GM12872 (cell line): ENCODE data around the gene SLC16A8.

Source experiments
- TF ChIP-seq, protein P1 (sequence below): IDR thresholded peaks from 3 replicates; pipeline ENCODE4 v1.5.1; 2011; ENCODE audit warnings: low read depth, mild to moderate bottlenecking, low read length, moderate library complexity; ENCODE audit not compliant: insufficient read depth

The SLC16A8 gene

DNA sequence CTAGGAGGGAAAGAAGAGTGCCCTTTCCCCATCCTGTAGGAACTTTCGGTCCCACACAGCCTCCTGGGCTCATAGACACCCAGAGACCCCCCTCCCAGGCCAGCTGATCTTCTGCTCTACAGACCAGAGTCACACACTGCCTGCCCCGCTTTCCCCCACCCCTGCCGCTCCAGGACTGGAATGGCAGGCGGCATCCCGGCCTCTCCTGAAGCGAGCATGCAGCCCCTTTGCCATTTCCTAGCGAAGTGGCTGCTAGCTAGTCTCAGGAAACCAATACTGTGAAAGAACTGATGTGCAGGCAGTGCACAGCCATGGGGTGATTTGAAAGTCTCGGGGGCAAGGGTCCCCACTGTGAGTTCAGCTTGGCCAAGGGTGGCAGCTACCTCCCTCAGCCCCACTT is 18.4 kb downstream of the SLC16A8 start:
- TF ChIP-seq, protein P1, sequence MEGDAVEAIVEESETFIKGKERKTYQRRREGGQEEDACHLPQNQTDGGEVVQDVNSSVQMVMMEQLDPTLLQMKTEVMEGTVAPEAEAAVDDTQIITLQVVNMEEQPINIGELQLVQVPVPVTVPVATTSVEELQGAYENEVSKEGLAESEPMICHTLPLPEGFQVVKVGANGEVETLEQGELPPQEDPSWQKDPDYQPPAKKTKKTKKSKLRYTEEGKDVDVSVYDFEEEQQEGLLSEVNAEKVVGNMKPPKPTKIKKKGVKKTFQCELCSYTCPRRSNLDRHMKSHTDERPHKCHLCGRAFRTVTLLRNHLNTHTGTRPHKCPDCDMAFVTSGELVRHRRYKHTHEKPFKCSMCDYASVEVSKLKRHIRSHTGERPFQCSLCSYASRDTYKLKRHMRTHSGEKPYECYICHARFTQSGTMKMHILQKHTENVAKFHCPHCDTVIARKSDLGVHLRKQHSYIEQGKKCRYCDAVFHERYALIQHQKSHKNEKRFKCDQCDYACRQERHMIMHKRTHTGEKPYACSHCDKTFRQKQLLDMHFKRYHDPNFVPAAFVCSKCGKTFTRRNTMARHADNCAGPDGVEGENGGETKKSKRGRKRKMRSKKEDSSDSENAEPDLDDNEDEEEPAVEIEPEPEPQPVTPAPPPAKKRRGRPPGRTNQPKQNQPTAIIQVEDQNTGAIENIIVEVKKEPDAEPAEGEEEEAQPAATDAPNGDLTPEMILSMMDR: no peak

DNA sequence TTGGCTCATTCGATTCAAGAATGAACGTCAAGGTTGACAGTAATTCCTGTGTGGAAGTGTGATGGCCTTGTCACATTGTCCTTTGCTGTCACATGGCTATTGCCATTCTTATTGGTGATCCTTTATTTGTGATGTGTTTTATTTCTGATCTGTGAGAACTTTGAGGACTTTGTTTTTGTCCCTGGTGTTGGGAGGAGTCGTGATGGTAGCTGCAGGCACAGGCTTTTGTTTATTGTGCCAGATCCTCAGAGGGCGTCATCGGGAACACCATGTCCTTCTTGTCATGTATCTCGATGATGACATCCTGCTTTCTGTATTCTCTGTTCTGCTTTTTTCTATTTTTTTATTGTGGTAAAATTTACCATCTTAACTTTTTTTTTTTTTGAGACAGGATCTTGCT is 21.2 kb downstream of the SLC16A8 start:
- TF ChIP-seq, protein P1: no peak

DNA sequence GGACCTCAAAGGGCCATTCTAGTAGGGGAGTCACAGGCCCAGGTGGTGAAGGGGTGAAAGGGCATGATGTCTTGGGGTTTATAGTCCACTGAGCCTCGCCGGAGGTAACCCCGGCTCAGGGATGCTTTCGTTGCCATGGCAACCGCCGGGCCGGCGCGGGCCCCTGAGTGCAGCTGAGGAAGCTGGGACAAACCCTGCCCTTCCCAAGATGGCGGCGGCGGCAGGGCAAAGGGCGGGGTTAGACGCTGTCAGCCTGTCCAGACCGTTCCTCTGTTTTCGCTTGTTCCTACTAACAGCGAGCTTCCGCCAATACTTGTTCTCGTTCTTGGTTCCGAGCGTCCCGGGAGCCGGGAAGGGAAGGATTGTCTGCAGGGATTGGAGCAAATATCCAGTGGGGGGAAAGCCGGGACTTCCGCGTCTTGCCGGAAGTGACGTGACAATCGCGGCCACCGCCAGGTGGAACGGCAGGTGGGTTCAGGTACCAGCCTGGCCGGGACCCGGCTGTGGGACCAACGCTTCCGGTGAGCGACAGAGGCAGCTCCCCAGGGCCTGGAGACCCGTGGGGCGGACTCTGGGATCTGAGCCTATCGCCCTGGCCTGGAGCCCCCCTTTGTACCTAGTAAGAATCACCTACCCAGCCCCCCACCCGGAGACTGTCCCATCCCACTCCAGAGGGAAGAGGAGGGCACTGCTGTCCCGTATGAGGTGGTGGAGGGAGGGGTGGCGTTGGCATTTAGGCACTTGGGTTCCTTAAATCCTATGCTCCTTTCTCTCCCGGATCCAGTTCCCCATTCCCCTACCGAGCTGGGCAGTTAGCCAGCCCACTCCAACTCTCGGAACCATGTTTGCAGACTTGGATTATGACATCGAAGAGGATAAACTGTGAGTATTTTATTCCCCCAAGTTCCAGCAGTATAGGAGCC is 26.8 kb downstream of the SLC16A8 start, which contains the start of gene PICK1:
PICK1 (plus strand) TSS at position 436 of the 923 bp plus-strand sequence; CDS start at position 842, 406 bp downstream.
- TF ChIP-seq, protein P1: no peak

DNA sequence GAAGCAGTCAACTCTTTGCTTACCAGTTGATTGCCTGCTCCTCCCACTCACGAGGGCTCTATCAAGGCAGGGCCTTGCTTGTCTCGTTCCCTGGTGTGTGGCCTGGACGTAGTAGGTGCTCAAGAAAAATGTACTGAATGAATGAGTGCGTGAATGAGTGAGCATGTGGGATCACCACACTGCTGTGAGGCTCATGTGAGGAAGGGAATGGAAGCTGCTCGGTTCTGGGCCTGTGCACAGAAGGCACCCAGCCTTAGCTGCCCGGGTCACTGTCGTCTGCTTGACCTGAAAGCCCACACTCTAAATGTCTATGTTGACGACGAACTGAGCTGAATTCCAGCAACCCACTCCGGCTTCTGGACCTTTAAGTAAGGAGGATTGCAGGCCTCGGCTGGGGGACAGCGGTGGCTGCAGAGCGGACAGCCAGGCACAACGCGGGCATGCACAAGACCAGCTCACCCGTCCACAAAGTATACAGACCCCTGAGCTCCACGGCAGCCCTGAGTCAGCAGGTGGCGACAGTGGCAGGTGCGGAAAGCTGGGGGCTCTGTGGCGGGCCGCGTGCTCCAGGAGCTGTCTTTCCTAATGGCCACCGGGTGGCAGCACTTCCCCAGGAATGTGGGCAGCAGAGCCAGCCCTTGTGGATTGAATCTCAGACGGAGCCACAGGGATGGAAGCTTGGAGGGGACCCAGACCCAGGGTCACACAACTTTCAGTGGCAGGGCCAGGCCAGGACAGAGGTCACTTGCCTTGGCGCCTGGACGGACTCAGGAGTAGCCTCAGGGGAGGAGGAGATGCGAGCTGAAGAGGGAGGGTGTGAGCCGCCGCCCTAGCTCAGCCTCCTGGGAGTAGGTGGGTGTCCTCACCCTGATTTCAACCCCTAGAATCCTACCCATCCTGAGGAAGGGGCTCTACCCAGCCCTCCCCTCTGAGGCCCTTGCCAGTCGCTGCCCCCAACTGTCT is 31.8 kb downstream of the SLC16A8 start:
- TF ChIP-seq, protein P1: peak; percentile 88

DNA sequence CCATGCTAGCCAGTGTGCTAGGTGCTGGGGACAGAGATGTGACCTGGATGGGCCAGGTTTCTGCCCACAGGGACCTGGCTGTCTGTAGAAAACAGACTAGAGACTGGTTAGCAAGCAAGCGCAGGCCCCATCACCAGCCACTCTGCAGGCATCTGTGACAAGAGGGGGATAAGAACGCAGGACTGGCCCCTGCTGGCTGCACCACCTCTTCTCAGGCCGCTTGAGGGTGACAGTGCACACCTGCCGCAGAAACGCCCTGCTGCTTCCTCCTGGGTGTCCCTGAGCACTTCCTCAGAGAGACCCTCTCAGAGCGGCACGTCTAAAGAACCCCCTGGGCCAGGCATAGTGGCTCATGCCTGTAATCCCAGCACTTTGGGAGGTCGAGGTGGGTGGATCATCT is 32.7 kb downstream of the SLC16A8 start:
- TF ChIP-seq, protein P1: no peak

DNA sequence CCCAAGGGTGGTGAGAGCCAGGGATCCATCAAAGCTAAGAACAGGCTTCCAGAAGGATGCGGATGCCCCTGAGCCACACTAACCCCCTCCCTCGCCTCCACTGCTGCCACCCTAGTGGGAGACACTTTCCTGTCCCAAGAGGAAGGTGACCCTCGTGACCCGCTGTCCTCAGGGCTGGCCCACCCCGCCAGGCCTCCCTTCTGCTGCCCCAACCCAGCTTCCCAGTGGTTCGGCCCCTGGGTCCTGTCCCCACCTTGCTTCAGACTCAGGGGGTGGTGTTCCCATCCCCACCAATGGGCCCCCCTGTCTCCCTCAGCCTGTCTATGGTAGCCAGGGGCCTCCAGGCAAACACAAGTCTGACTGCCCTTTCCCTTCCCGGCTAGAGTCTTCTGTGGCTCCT is 33.3 kb downstream of the SLC16A8 start:
- TF ChIP-seq, protein P1: no peak

DNA sequence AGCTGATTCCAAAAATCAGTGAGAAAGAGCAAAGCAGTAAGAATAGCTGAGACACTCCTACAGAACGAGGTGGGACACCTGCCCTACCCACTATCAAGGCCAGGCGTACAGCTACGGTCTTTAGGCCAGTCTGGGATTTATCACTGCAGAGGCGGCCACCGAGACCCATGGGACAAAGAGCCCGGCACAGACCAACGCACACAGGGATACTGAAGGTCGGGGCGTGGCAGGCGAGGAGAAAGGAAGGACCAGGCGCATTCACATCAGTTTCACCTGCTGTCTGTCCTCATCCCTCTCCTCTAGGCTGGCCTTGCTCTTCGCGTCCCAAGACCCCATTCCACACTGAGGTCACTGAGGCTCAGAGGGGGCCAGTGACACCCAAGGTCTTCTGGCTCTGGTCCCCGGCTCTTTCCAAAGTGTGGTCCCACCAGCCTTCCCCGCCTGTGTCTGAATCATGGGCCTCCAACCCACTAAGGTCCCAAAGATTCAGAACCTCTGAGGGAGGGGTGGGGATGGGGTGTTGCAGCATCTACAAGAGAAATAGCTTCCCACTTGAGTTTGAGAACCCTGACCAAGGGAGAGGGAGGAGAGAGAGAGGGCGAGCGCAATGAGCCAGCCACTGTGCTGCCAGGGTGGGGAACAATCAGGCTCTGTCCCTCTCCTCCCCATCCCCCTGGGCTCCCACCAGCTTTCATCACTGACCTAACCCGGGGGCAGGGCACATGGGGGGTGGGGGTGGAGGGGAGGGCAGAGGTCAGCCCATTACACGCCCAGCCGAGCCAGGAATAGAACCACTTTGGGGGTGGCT is 34.0 kb downstream of the SLC16A8 start:
- TF ChIP-seq, protein P1: no peak
